Uterus (tissue), 2 donors: Measurements from ENCODE around the gene HNRNPA2B1.
"Not testable (repeated sequence)": the region's sequence is repeated elsewhere in the genome, so short reads cannot be mapped to it uniquely, and the experiment has no call there.

Experiments
- POLR2A ChIP-seq, 2 donors: fragments of 450-650 bp; IDR thresholded peaks; one replicate each; pipeline ENCODE4 v1.6.1; 2016; ENCODE audit warnings: antibody characterized with exemption in 2 of 2, mild to moderate bottlenecking in 1 of 2, moderate library complexity in 1 of 2
- TF ChIP-seq, protein P1 (sequence below), 4 experiments: fragments of 200-600 bp in 2 of 4; fragments of 450-650 bp in 2 of 4; sonication (generic) in 2 of 4; IDR thresholded peaks; one replicate each; pipeline ENCODE4 v1.5.1; 2016 to 2019; ENCODE audit warnings: antibody characterized with exemption in 4 of 4, mild to moderate bottlenecking in 2 of 4, moderate library complexity in 1 of 4

DNA sequence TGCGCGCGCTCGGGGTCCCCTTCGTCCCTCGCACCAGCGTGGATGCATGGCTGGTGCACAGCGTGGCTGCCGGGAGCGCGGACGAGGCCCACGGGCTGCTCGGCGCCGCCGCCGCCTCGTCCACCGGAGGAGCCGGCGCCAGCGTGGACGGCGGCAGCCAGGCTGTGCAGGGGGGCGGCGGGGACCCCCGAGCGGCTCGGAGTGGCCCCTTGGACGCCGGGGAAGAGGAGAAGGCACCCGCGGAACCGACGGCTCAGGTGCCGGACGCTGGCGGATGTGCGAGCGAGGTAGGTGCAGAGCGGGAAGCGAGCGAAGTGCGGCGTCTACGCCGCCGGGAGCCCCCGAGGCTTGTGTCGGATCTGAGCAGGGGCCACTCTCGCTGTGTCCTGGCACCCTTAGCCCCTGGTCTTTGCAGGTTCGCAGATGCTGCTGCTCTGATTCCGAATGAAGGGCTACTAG, 47.7 kb downstream of the HNRNPA2B1 start:
- TF ChIP-seq, protein P1, sequence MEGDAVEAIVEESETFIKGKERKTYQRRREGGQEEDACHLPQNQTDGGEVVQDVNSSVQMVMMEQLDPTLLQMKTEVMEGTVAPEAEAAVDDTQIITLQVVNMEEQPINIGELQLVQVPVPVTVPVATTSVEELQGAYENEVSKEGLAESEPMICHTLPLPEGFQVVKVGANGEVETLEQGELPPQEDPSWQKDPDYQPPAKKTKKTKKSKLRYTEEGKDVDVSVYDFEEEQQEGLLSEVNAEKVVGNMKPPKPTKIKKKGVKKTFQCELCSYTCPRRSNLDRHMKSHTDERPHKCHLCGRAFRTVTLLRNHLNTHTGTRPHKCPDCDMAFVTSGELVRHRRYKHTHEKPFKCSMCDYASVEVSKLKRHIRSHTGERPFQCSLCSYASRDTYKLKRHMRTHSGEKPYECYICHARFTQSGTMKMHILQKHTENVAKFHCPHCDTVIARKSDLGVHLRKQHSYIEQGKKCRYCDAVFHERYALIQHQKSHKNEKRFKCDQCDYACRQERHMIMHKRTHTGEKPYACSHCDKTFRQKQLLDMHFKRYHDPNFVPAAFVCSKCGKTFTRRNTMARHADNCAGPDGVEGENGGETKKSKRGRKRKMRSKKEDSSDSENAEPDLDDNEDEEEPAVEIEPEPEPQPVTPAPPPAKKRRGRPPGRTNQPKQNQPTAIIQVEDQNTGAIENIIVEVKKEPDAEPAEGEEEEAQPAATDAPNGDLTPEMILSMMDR (IDR thresholded peaks at IDR 0.05): not testable (repeated sequence)
- not testable (repeated sequence) for TF ChIP-seq POLR2A (IDR thresholded peaks at IDR 0.05)
